Liver (tissue), 3 donors: ENCODE data around the gene OTUD5.

Experiments used
- CTCF ChIP-seq: fragments of 150-350 bp; IDR thresholded peaks from 2 replicates; pipeline ENCODE4 v1.5.1; 2017; ENCODE audit warnings: improper control_type of control experiment, low read depth, low read length; ENCODE audit not compliant: missing input control
- HNF4G ChIP-seq: IDR thresholded peaks from 2 replicates; pipeline ENCODE4 v1.6.1; 2016; ENCODE audit warnings: antibody characterized with exemption
- YY1 ChIP-seq: IDR thresholded peaks from 2 replicates; pipeline ENCODE4 v1.6.1; 2016; ENCODE audit warnings: antibody characterized with exemption, mild to moderate bottlenecking
- donor health status: healthy.
- donor health status: healthy.

GRCh38 chrX:48924270-48924669 is 33.1 kb downstream of the OTUD5 start:
- TF ChIP-seq YY1 (no peak), CTCF (no peak), HNF4G (no peak)
